Tibial artery (tissue), 4 donors: ENCODE results near the gene HPCAL1.
A peak's percentile ranks its signal among the peaks of the same experiment; 100 is the strongest.
"Not testable (repeated sequence)": the region's sequence is repeated elsewhere in the genome, so short reads cannot be mapped to it uniquely, and the experiment has no call there.

Experiments
- DNase-seq, 2 donors: peaks; one replicate each; pipeline ENCODE4 v3.0.0-alpha.2; 2019
- H3K27ac ChIP-seq, 2 donors: fragments of 200-600 bp; sonication (generic) in 1 of 2; 1 replicate in 1 of 2; 2 replicates in 1 of 2; pipeline ENCODE4 v1.5.1; 2018 to 2019; ENCODE audit warnings: mild to moderate bottlenecking in 1 of 2
- H3K27me3 ChIP-seq, 2 donors: fragments of 200-600 bp; sonication (generic) in 1 of 2; one replicate each; pipeline versions ENCODE4 v1.5.1 to v1.6.0; 2016 to 2019
- H3K36me3 ChIP-seq, 3 donors: fragments of 200-600 bp; sonication (generic) in 2 of 3; one replicate each; pipeline ENCODE4 v1.5.1; 2016 to 2019; ENCODE audit warnings: mild to moderate bottlenecking in 2 of 3
- H3K4me1 ChIP-seq, 4 donors: fragments of 200-600 bp; sonication (generic) in 2 of 4; 1 replicate in 3 of 4; 2 replicates in 1 of 4; pipeline ENCODE4 v1.5.1; 2016 to 2019
- H3K4me3 ChIP-seq, 2 donors: fragments of 200-600 bp; sonication (generic) in 1 of 2; 1 replicate in 1 of 2; 2 replicates in 1 of 2; pipeline ENCODE4 v1.5.1; 2018 to 2019; ENCODE audit warnings: mild to moderate bottlenecking in 2 of 2
- H3K9me3 ChIP-seq, 3 donors: fragments of 200-600 bp; sonication (generic) in 1 of 3; one replicate each; pipeline ENCODE4 v1.5.1; 2016 to 2019
- CTCF ChIP-seq, 2 experiments: fragments of 200-600 bp in 1 of 2; fragments of 450-650 bp in 1 of 2; IDR thresholded peaks; one replicate each; pipeline ENCODE4 v1.5.1; 2017 to 2019; ENCODE audit warnings: antibody characterized with exemption in 2 of 2, mild to moderate bottlenecking in 1 of 2, moderate library complexity in 1 of 2
- intact Hi-C: fragments of 100-400 bp; cut with DNase I; formaldehyde crosslinking; loops from one replicate; pipeline ENCODE4 v1.15.0; 2023; ENCODE audit warnings: low total_unique reads

The HPCAL1 gene

GRCh38 chr2:10258726-10259125, 44.0 kb upstream of the HPCAL1 start:
- peak in 1 of 2 donors; percentile 34 for DNase-seq
- Histone ChIP-seq H3K36me3 (no peaks in the 10 kb centered on the region), H3K27ac (no peak overlapping the region), H3K4me1 (no peaks in the 10 kb centered on the region), H3K27me3 (peaks cover 0 to 3% of the 10 kb centered on the region in 2 donors), H3K9me3 (no peaks in the 10 kb centered on the region), H3K4me3 (no peak overlapping the region)
- intact Hi-C loops: no loop called here
- TF ChIP-seq CTCF (IDR thresholded peaks at IDR 0.05): no peak

- Histone ChIP-seq H3K4me3 (no peak overlapping the region), H3K4me1 (no peaks in the 10 kb centered on the region), H3K36me3 (no peaks in the 10 kb centered on the region), H3K27me3 (peaks cover 0 to 3% of the 10 kb centered on the region in 2 donors), H3K9me3 (no peaks in the 10 kb centered on the region), H3K27ac (no peak overlapping the region)
- intact Hi-C loops: no loop called here
- DNase-seq: peak in 1 of 2 donors; percentile 21
- TF ChIP-seq CTCF (IDR thresholded peaks at IDR 0.05): no peak
Measured at GRCh38 chr2:10260130-10260529, 42.6 kb upstream of the HPCAL1 start.

- H3K36me3 ChIP-seq, H3K27me3 ChIP-seq, H3K27ac ChIP-seq, intact Hi-C loops, H3K4me3 ChIP-seq, DNase-seq, H3K9me3 ChIP-seq: not testable (repeated sequence)
- peaks cover 0 to 12% (median 0%) of the 10 kb centered on the region in 4 donors for H3K4me1 ChIP-seq
Measured at GRCh38 chr2:10263526-10263925, 39.2 kb upstream of the HPCAL1 start.

GRCh38 chr2:10264506-10265328, 38.0 kb upstream of the HPCAL1 start:
- H3K27me3 ChIP-seq: no peaks in the 10 kb centered on the region

GRCh38 chr2:10265329-10266132, 37.2 kb upstream of the HPCAL1 start:
- no peaks in the 10 kb centered on the region for H3K9me3 ChIP-seq
- intact Hi-C loops: no loop called here
- no peak overlapping the region for H3K4me3 ChIP-seq
- peaks cover 0 to 17% (median 1%) of the 10 kb centered on the region in 4 donors for H3K4me1 ChIP-seq
- no peak overlapping the region for H3K27ac ChIP-seq
- H3K27me3 ChIP-seq: no peaks in the 10 kb centered on the region
- no peaks in the 10 kb centered on the region for H3K36me3 ChIP-seq
- DNase-seq: peak in 1 of 2 donors; percentile 67
- TF ChIP-seq CTCF (IDR thresholded peaks at IDR 0.05): no peak

More at GRCh38 chr2:10264506-10265328, 38.0 kb upstream of the HPCAL1 start:
- Histone ChIP-seq H3K27ac (no peak overlapping the region), H3K36me3 (no peaks in the 10 kb centered on the region), H3K9me3 (no peaks in the 10 kb centered on the region), H3K4me1 (peaks cover 0 to 12% (median 0%) of the 10 kb centered on the region in 4 donors), H3K4me3 (no peak overlapping the region)
- TF ChIP-seq CTCF (IDR thresholded peaks at IDR 0.05): no peak
- DNase-seq: peak in 1 of 2 donors; percentile 42
- intact Hi-C loops: no loop called here

GRCh38 chr2:10266133-10266620, 36.5 kb upstream of the HPCAL1 start:
- H3K27ac ChIP-seq: no peak overlapping the region
- peaks cover 0 to 23% (median 3%) of the 10 kb centered on the region in 4 donors for H3K4me1 ChIP-seq
- H3K27me3 ChIP-seq: no peaks in the 10 kb centered on the region
- TF ChIP-seq CTCF (IDR thresholded peaks at IDR 0.05): no peak
- H3K4me3 ChIP-seq: no peak overlapping the region
- H3K9me3 ChIP-seq: no peaks in the 10 kb centered on the region
- no peaks in the 10 kb centered on the region for H3K36me3 ChIP-seq
- peak; percentile 9 to 25 for DNase-seq
- intact Hi-C loops: no loop called here
